Right lobe of liver (tissue), 6 donors: ENCODE data around the gene COL7A1. TPM values are rescaled to one million over a fixed set of nuclear protein-coding genes. Genes with fewer than 3 reads are reported as not detected.

Experiments used
- ATAC-seq, 4 donors: fragments of 200-7000 bp; cut with Tn5 transposase; one replicate each; pipeline ENCODE4 v1.9.1; 2020; ENCODE audit warnings: mild to moderate bottlenecking in 4 of 4, moderate library complexity in 4 of 4
- DNase-seq, 3 donors: peaks; one replicate each; pipeline ENCODE4 v3.0.0-alpha.2; 2020
- H3K27ac ChIP-seq, 3 donors: fragments of 200-600 bp; one replicate each; pipeline ENCODE4 v1.8.0; 2022
- H3K27me3 ChIP-seq, 2 donors: fragments of 200-600 bp; one replicate each; pipeline ENCODE4 v1.8.0; 2022
- H3K36me3 ChIP-seq, 4 donors: fragments of 200-600 bp; sonication (generic) in 1 of 4; one replicate each; pipeline versions ENCODE4 v1.5.1 to v1.8.0; 2017 to 2022; ENCODE audit warnings: control low read depth in 1 of 4
- H3K4me1 ChIP-seq, 4 donors: fragments of 200-600 bp; sonication (generic) in 1 of 4; one replicate each; pipeline versions ENCODE4 v1.5.1 to v1.8.0; 2017 to 2022; ENCODE audit warnings: control low read depth in 1 of 4
- H3K4me3 ChIP-seq, 3 donors: fragments of 200-600 bp; one replicate each; pipeline ENCODE4 v1.8.0; 2022
- H3K9me3 ChIP-seq, 4 donors: fragments of 200-600 bp; sonication (generic) in 1 of 4; one replicate each; pipeline versions ENCODE4 v1.5.1 to v1.8.0; 2017 to 2022; ENCODE audit warnings: control low read depth in 1 of 4
- POLR2A ChIP-seq: fragments of 450-650 bp; IDR thresholded peaks from one replicate; pipeline ENCODE4 v1.6.1; 2017; ENCODE audit warnings: antibody characterized with exemption, mild to moderate bottlenecking
- WGBS: methylation state at CpG from one replicate; pipeline ENCODE4 v1.1.6; 2018; ENCODE audit warnings: low coverage, low lambda C conversion rate; ENCODE audit not compliant: insufficient coverage; ENCODE audit errors: missing lambda C conversion rate; 5-methylcytosine and 5-hydroxymethylcytosine counted together
- intact Hi-C, 2 donors: fragments of 100-400 bp; cut with DNase I; formaldehyde crosslinking; loops; one replicate each; pipeline versions ENCODE4 v1.11.2 to v1.14.1; 2022
- total RNA-seq, 6 experiments: library from RNA; depleted of rRNA in 2 of 6; stranded (reverse); fragments of >200 nt in 2 of 6; fragmentation: NEBNext Ultra II Directional in 3 of 6; extraction: Animal tissue kit (Norgen Biotek cat#: 25700) in 3 of 6; gene quantifications; one replicate each; pipeline versions ENCODE4 v1.1.0 to v1.2.4, GENCODE V29; 2016 to 2023
- TF ChIP-seq, protein P1 (sequence below), 4 donors: fragments of 200-600 bp in 3 of 4; fragments of 450-650 bp in 1 of 4; IDR thresholded peaks; one replicate each; pipeline versions ENCODE4 v1.5.1 to v1.8.0; 2016 to 2022; ENCODE audit warnings: antibody characterized with exemption in 4 of 4, mild to moderate bottlenecking in 2 of 4
- donor health status: DM: no; HTN: yes; CAD: no.
- donor health status: DM: no; HTN: no; CAD: no.
- donor health status: DM: no; HTN: no; CAD: no.
- donor health status: DM: no; HTN: yes; CAD: no.
- donor health status: DM: no; HTN: yes; CAD: no.

COL7A1 gene
- total RNA-seq, 6 experiments from 2014 or later, result 0.31 to 1.7 (median 1.1) TPM

DNA sequence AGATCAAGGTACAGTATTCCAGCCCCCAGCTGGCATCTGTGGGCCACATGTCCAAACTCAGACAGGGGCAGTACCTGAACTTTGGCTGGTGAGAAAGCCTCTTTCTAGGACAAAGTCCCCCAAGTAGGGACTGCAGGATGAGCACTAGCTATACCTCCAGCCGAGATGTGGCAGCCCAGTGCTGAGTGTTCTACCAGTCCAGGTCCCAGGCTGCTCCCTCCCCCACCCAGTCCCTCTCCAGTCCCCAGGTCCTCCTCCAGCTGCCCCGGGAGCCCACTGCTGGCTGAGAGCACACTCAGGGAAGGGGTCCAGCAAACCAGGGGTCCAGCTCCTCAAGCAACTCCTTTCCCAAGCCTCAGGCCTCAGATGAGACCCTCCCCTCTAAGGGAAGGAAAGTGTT is 38.6 kb upstream of the COL7A1 start:
- Histone ChIP-seq H3K4me3 (no peak overlapping the region), H3K27me3 (no peaks in the 10 kb centered on the region), H3K4me1 (peaks cover 0 to 11% (median 0%) of the 10 kb centered on the region in 4 donors), H3K27ac (no peak overlapping the region), H3K36me3 (peaks cover 0 to 7% (median 0%) of the 10 kb centered on the region in 4 donors), H3K9me3 (no peaks in the 10 kb centered on the region)
- WGBS, result no CpG with 5 or more reads among the region's 2 CpGs
- ATAC-seq (no peak), DNase-seq (no peak)
- intact Hi-C loops, result no loop called here
- TF ChIP-seq, protein P1, sequence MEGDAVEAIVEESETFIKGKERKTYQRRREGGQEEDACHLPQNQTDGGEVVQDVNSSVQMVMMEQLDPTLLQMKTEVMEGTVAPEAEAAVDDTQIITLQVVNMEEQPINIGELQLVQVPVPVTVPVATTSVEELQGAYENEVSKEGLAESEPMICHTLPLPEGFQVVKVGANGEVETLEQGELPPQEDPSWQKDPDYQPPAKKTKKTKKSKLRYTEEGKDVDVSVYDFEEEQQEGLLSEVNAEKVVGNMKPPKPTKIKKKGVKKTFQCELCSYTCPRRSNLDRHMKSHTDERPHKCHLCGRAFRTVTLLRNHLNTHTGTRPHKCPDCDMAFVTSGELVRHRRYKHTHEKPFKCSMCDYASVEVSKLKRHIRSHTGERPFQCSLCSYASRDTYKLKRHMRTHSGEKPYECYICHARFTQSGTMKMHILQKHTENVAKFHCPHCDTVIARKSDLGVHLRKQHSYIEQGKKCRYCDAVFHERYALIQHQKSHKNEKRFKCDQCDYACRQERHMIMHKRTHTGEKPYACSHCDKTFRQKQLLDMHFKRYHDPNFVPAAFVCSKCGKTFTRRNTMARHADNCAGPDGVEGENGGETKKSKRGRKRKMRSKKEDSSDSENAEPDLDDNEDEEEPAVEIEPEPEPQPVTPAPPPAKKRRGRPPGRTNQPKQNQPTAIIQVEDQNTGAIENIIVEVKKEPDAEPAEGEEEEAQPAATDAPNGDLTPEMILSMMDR (IDR thresholded peaks at IDR 0.05), result no peak
- no peak for TF ChIP-seq POLR2A

GRCh38 chr3:48633256-48633655 is 38.1 kb upstream of the COL7A1 start:
- Histone ChIP-seq H3K27ac (no peak overlapping the region), H3K4me1 (peaks cover 0 to 11% (median 0%) of the 10 kb centered on the region in 4 donors), H3K36me3 (peaks cover 0 to 7% (median 0%) of the 10 kb centered on the region in 4 donors), H3K9me3 (no peaks in the 10 kb centered on the region), H3K4me3 (no peak overlapping the region), H3K27me3 (no peaks in the 10 kb centered on the region)
- intact Hi-C loops, result no loop called here
- ATAC-seq (no peak), DNase-seq (no peak)
- TF ChIP-seq POLR2A, result no peak
- TF ChIP-seq, protein P1 (IDR thresholded peaks at IDR 0.05), result no peak
- 100% methylated on average over 4 of the region's 15 CpGs for WGBS

- TF ChIP-seq, protein P1 (IDR thresholded peaks at IDR 0.05), result no peak
- no peak for TF ChIP-seq POLR2A
- H3K9me3 ChIP-seq, result no peaks in the 10 kb centered on the region
- DNase-seq (no peak), ATAC-seq (no peak)
- H3K27me3 ChIP-seq, result no peaks in the 10 kb centered on the region
- WGBS, result 98% methylated on average over 9 of the region's 22 CpGs
- peaks cover 0 to 7% (median 0%) of the 10 kb centered on the region in 4 donors for H3K36me3 ChIP-seq
- no peak overlapping the region for H3K4me3 ChIP-seq
- H3K27ac ChIP-seq, result no peak overlapping the region
- intact Hi-C loops, result no loop called here
- H3K4me1 ChIP-seq, result peaks cover 0 to 11% (median 0%) of the 10 kb centered on the region in 4 donors
These were observed 36.7 kb upstream of the COL7A1 start for GRCh38 chr3:48631516-48632448.

DNA sequence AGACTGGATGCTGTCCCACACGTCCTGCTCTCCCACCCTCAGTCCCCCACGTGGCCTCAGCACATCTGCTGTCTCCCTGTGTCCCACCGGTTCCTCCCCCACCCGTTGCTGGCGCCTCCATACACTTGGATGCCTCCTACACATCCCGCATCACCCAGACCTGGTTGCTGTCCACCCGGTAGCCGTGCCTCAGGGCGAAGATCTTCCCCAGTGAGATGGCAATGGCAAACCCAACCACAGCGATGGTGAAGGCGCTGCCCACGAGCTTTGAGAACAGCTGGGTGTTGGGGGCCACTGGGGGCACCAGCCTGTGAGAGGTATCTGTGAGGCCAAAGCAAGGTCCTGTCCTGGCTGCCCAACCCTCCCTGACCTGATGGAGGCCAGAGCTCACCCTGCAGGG is 35.7 kb upstream of the COL7A1 start:
- Histone ChIP-seq H3K27ac (no peak overlapping the region), H3K4me1 (peaks cover 0 to 11% (median 0%) of the 10 kb centered on the region in 4 donors), H3K4me3 (no peak overlapping the region), H3K9me3 (no peaks in the 10 kb centered on the region), H3K36me3 (peaks cover 0 to 7% (median 0%) of the 10 kb centered on the region in 4 donors), H3K27me3 (no peaks in the 10 kb centered on the region)
- DNase-seq (no peak), ATAC-seq (no peak)
- intact Hi-C loops, result no loop called here
- TF ChIP-seq POLR2A, result no peak
- TF ChIP-seq, protein P1 (IDR thresholded peaks at IDR 0.05), result no peak
- no CpG with 5 or more reads among the region's 12 CpGs for WGBS
